B cell (primary cell): Measurements from ENCODE around the gene MICALL2.

ENCODE experiments used
- EZH2 ChIP-seq: IDR thresholded peaks from 2 replicates; pipeline ENCODE4 v1.6.1; 2012; ENCODE audit warnings: borderline replicate concordance, low read depth, mild to moderate bottlenecking, moderate library complexity, low read length; ENCODE audit not compliant: insufficient read depth, poor library complexity, severe bottlenecking
- TF ChIP-seq, protein P1 (sequence below): fragments of 200-600 bp; IDR thresholded peaks from one replicate; pipeline ENCODE4 v1.8.0; 2022; ENCODE audit warnings: antibody characterized with exemption, mild to moderate bottlenecking

- TF ChIP-seq, protein P1, sequence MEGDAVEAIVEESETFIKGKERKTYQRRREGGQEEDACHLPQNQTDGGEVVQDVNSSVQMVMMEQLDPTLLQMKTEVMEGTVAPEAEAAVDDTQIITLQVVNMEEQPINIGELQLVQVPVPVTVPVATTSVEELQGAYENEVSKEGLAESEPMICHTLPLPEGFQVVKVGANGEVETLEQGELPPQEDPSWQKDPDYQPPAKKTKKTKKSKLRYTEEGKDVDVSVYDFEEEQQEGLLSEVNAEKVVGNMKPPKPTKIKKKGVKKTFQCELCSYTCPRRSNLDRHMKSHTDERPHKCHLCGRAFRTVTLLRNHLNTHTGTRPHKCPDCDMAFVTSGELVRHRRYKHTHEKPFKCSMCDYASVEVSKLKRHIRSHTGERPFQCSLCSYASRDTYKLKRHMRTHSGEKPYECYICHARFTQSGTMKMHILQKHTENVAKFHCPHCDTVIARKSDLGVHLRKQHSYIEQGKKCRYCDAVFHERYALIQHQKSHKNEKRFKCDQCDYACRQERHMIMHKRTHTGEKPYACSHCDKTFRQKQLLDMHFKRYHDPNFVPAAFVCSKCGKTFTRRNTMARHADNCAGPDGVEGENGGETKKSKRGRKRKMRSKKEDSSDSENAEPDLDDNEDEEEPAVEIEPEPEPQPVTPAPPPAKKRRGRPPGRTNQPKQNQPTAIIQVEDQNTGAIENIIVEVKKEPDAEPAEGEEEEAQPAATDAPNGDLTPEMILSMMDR = no peak
- TF ChIP-seq EZH2 = no peak
Observed at GRCh38 chr7:1423264-1423811, 35.9 kb downstream of the MICALL2 start.
